Pons (tissue), 1 donor: Measurements from ENCODE around the gene ZNF619.

ENCODE experiments used
- DNase-seq: peaks from one replicate; pipeline ENCODE4 v3.0.0-alpha.2; 2016; ENCODE audit warnings: low spot score

ZNF619 gene

GRCh38 chr3:40534283-40534682 is 57.4 kb downstream of the ZNF619 start:
- DNase-seq, result no peak
